ENCODE data around the gene ADGRD2.

Gene ADGRD2

GRCh38 chr9:124500028-124500795 is 50.0 kb downstream of the ADGRD2 start:
- DNase-seq, result no peak

- DNase-seq, result peak; percentile 36
Measured at GRCh38 chr9:124500796-124501611, 50.8 kb downstream of the ADGRD2 start.

- no peak for DNase-seq
Measured at GRCh38 chr9:124501771-124502320, 51.6 kb downstream of the ADGRD2 start.

GRCh38 chr9:124502711-124503702 is 52.8 kb downstream of the ADGRD2 start:
- no peak for DNase-seq

- DNase-seq, result no peak
Measured at GRCh38 chr9:124503713-124504529, 53.7 kb downstream of the ADGRD2 start.

GRCh38 chr9:124504530-124505005 is 54.3 kb downstream of the ADGRD2 start:
- DNase-seq, result no peak

GRCh38 chr9:124505006-124505900 is 55.0 kb downstream of the ADGRD2 start:
- DNase-seq, result no peak

- no peak for DNase-seq
Measured at GRCh38 chr9:124505901-124506346, 55.7 kb downstream of the ADGRD2 start.

- DNase-seq, result no peak
Measured at GRCh38 chr9:124506433-124506832, 56.2 kb downstream of the ADGRD2 start.

GRCh38 chr9:124506931-124507879 is 57.0 kb downstream of the ADGRD2 start, which contains the start of gene NR5A1:
Gene NR5A1 (minus strand): TSS chr9:124507399. CDS start chr9:124503395, 4,004 bp downstream.
- no peak for DNase-seq

GRCh38 chr9:124507880-124508423 is 57.7 kb downstream of the ADGRD2 start:
- no peak for DNase-seq

- DNase-seq, result no peak
Measured at GRCh38 chr9:124510650-124511425, 60.6 kb downstream of the ADGRD2 start.

- DNase-seq, result no peak
Measured at GRCh38 chr9:124511426-124511840, 61.2 kb downstream of the ADGRD2 start.

- no peak for DNase-seq
Measured at GRCh38 chr9:124511891-124512805, 61.9 kb downstream of the ADGRD2 start.

- no peak for DNase-seq
Measured at GRCh38 chr9:124512806-124513204, 62.6 kb downstream of the ADGRD2 start.

GRCh38 chr9:124513376-124513994 is 63.2 kb downstream of the ADGRD2 start:
- DNase-seq, result no peak
